HepG2 (cell line): ENCODE results near the gene ASB16. TPM values are rescaled to one million over a fixed set of nuclear protein-coding genes. Genes with fewer than 3 reads are reported as not detected.

ENCODE experiments used
- DR1 ChIP-seq: sonication (generic); formaldehyde crosslinking; IDR thresholded peaks from 2 replicates; pipeline ENCODE4 v1.8.0; 2021; ENCODE audit warnings: mild to moderate bottlenecking, missing genetic modification reagents, inconsistent platforms
- PHF8 ChIP-seq: sonication (generic); formaldehyde crosslinking; IDR thresholded peaks from 2 replicates; pipeline ENCODE4 v1.5.0; 2020; ENCODE audit warnings: missing genetic modification reagents
- RFXAP ChIP-seq: sonication (generic); formaldehyde crosslinking; IDR thresholded peaks from 2 replicates; pipeline ENCODE4 v1.4.0; 2020; ENCODE audit warnings: missing genetic modification reagents, borderline replicate concordance
- SALL2 ChIP-seq: sonication (generic); formaldehyde crosslinking; IDR thresholded peaks from 2 replicates; pipeline ENCODE4 v1.8.1; 2023; ENCODE audit warnings: mild to moderate bottlenecking, missing genetic modification reagents, inconsistent platforms
- SKI ChIP-seq: fragments of 450-650 bp; IDR thresholded peaks from one replicate; pipeline ENCODE4 v1.6.1; 2018; ENCODE audit warnings: mild to moderate bottlenecking; ENCODE audit not compliant: partially characterized antibody
- ZBTB8A ChIP-seq: sonication (generic); formaldehyde crosslinking; IDR thresholded peaks from 2 replicates; pipeline ENCODE4 v1.4.0; 2020; ENCODE audit warnings: mild to moderate bottlenecking, low read depth, missing genetic modification reagents, borderline replicate concordance
- ZNF20 ChIP-seq: sonication (generic); formaldehyde crosslinking; IDR thresholded peaks from 2 replicates; pipeline ENCODE4 v1.4.0; 2020; ENCODE audit warnings: mild to moderate bottlenecking, moderate library complexity, missing genetic modification reagents
- ZNF451 ChIP-seq: sonication (generic); formaldehyde crosslinking; IDR thresholded peaks from 2 replicates; pipeline ENCODE4 v1.5.0; 2020; ENCODE audit warnings: mild to moderate bottlenecking, missing genetic modification reagents
- ZNF598 ChIP-seq: sonication (generic); formaldehyde crosslinking; IDR thresholded peaks from 2 replicates; pipeline ENCODE4 v1.5.1; 2020; ENCODE audit warnings: mild to moderate bottlenecking, missing genetic modification reagents, borderline replicate concordance
- polyA plus RNA-seq, 8 experiments: library from polyadenylated mRNA; depleted of rRNA in 3 of 8; stranded (reverse) in 7 of 8; unstranded in 1 of 8; fragments of >200 nt; fragmentation: Illumina TruSeq in 4 of 8; extraction: Trizol in 4 of 8; gene quantifications; 2 replicates each; pipeline versions ENCODE4 v1.2.1 to v1.2.3, GENCODE V29; 2011 to 2016; ENCODE audit warnings: low read depth in 4 of 8, missing spikeins in 1 of 8, mixed read lengths in 1 of 8; ENCODE audit not compliant: insufficient read depth in 1 of 8
- total RNA-seq, 5 experiments: library from RNA; depleted of rRNA; stranded (reverse); fragments of >200 nt; fragmentation: Illumina TruSeq; extraction: Trizol; gene quantifications; 2 replicates each; pipeline ENCODE4 v1.2.3, GENCODE V29; 2016; ENCODE audit warnings: low read depth in 1 of 5
- TF ChIP-seq, protein P1 (sequence below): sonication (generic); formaldehyde crosslinking; IDR thresholded peaks from 2 replicates; pipeline ENCODE4 v1.5.0; 2020; ENCODE audit warnings: mild to moderate bottlenecking, missing genetic modification reagents, borderline replicate concordance
- TF ChIP-seq, protein P2 (sequence below): sonication (generic); formaldehyde crosslinking; IDR thresholded peaks from 2 replicates; pipeline ENCODE4 v1.8.0; 2022; ENCODE audit warnings: missing genetic modification reagents, mild to moderate bottlenecking, inconsistent platforms, borderline replicate concordance
- TF ChIP-seq, protein P3 (sequence below): sonication (generic); formaldehyde crosslinking; IDR thresholded peaks from 2 replicates; pipeline ENCODE4 v1.4.0; 2020; ENCODE audit warnings: mild to moderate bottlenecking, missing genetic modification reagents
- TF ChIP-seq, protein P4 (sequence below): sonication (generic); formaldehyde crosslinking; IDR thresholded peaks from 2 replicates; pipeline ENCODE4 v1.5.0; 2020; ENCODE audit warnings: missing genetic modification reagents, mild to moderate bottlenecking, borderline replicate concordance

The ASB16 gene
- total and polyA plus RNA-seq, 2 of the 13 experiments (the other 11 are each of a cell fraction or from before 2014, with no cell fraction given) = 0.07 TPM; not detected in 1

DNA sequence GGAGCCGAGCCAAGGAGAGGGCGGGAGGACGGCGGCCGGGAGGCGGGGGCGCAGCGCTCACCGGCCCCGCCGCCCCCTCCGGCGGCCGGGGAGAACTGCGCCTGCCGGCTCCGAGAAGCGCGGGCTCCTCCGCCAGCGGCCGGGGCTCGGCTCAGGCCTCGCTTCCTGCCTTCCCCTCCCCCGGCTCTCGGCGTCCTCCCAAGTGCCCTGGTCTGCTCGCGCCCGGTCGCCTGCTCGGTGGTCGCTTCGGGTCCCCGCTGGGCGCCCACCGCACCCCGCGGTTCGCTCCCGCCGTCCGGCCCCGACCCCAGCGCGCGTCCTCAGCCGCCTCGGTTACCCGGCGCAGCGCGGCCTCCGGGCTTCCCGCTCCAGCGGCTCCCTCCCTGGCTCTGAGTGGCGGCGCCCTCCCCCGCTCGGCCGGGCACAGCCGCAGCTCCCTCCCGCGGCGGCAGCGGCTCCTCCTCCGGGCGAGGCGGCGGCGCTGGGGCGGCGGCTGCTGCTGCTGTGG lies 48.7 kb downstream of the ASB16 start (continued):
- TF ChIP-seq, protein P1, sequence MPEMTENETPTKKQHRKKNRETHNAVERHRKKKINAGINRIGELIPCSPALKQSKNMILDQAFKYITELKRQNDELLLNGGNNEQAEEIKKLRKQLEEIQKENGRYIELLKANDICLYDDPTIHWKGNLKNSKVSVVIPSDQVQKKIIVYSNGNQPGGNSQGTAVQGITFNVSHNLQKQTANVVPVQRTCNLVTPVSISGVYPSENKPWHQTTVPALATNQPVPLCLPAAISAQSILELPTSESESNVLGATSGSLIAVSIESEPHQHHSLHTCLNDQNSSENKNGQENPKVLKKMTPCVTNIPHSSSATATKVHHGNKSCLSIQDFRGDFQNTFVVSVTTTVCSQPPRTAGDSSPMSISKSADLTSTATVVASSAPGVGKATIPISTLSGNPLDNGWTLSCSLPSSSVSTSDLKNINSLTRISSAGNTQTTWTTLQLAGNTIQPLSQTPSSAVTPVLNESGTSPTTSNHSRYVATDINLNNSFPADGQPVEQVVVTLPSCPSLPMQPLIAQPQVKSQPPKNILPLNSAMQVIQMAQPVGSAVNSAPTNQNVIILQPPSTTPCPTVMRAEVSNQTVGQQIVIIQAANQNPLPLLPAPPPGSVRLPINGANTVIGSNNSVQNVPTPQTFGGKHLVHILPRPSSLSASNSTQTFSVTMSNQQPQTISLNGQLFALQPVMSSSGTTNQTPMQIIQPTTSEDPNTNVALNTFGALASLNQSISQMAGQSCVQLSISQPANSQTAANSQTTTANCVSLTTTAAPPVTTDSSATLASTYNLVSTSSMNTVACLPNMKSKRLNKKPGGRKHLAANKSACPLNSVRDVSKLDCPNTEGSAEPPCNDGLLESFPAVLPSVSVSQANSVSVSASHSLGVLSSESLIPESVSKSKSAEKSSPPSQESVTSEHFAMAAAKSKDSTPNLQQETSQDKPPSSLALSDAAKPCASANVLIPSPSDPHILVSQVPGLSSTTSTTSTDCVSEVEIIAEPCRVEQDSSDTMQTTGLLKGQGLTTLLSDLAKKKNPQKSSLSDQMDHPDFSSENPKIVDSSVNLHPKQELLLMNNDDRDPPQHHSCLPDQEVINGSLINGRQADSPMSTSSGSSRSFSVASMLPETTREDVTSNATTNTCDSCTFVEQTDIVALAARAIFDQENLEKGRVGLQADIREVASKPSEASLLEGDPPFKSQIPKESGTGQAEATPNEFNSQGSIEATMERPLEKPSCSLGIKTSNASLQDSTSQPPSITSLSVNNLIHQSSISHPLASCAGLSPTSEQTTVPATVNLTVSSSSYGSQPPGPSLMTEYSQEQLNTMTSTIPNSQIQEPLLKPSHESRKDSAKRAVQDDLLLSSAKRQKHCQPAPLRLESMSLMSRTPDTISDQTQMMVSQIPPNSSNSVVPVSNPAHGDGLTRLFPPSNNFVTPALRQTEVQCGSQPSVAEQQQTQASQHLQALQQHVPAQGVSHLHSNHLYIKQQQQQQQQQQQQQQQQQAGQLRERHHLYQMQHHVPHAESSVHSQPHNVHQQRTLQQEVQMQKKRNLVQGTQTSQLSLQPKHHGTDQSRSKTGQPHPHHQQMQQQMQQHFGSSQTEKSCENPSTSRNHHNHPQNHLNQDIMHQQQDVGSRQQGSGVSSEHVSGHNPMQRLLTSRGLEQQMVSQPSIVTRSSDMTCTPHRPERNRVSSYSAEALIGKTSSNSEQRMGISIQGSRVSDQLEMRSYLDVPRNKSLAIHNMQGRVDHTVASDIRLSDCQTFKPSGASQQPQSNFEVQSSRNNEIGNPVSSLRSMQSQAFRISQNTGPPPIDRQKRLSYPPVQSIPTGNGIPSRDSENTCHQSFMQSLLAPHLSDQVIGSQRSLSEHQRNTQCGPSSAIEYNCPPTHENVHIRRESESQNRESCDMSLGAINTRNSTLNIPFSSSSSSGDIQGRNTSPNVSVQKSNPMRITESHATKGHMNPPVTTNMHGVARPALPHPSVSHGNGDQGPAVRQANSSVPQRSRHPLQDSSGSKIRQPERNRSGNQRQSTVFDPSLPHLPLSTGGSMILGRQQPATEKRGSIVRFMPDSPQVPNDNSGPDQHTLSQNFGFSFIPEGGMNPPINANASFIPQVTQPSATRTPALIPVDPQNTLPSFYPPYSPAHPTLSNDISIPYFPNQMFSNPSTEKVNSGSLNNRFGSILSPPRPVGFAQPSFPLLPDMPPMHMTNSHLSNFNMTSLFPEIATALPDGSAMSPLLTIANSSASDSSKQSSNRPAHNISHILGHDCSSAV (CRISPR knock-in tag) = no peak
- TF ChIP-seq RFXAP (CRISPR knock-in tag) = no peak
- TF ChIP-seq SALL2 (CRISPR knock-in tag) = peak; percentile 27; the same call in 1 of the 2 replicates
- peak; percentile 12; the same call in 1 of the 2 replicates for TF ChIP-seq PHF8
- TF ChIP-seq, protein P2, sequence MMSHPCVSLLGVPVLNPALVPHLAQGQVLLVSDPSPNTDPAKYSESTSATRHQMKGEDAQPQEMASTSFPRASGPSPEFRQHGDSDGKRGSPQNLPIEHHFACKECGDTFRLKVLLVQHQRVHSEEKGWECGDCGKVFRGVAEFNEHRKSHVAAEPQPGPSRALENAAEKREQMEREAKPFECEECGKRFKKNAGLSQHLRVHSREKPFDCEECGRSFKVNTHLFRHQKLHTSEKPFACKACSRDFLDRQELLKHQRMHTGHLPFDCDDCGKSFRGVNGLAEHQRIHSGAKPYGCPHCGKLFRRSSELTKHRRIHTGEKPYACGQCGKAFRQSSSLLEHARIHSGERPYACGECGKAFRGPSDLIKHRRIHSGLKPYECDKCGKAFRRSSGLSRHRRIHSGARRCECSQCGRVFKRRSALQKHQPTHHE (CRISPR knock-in tag) = no peak
- TF ChIP-seq ZNF20 (CRISPR knock-in tag) = no peak
- TF ChIP-seq, protein P3, sequence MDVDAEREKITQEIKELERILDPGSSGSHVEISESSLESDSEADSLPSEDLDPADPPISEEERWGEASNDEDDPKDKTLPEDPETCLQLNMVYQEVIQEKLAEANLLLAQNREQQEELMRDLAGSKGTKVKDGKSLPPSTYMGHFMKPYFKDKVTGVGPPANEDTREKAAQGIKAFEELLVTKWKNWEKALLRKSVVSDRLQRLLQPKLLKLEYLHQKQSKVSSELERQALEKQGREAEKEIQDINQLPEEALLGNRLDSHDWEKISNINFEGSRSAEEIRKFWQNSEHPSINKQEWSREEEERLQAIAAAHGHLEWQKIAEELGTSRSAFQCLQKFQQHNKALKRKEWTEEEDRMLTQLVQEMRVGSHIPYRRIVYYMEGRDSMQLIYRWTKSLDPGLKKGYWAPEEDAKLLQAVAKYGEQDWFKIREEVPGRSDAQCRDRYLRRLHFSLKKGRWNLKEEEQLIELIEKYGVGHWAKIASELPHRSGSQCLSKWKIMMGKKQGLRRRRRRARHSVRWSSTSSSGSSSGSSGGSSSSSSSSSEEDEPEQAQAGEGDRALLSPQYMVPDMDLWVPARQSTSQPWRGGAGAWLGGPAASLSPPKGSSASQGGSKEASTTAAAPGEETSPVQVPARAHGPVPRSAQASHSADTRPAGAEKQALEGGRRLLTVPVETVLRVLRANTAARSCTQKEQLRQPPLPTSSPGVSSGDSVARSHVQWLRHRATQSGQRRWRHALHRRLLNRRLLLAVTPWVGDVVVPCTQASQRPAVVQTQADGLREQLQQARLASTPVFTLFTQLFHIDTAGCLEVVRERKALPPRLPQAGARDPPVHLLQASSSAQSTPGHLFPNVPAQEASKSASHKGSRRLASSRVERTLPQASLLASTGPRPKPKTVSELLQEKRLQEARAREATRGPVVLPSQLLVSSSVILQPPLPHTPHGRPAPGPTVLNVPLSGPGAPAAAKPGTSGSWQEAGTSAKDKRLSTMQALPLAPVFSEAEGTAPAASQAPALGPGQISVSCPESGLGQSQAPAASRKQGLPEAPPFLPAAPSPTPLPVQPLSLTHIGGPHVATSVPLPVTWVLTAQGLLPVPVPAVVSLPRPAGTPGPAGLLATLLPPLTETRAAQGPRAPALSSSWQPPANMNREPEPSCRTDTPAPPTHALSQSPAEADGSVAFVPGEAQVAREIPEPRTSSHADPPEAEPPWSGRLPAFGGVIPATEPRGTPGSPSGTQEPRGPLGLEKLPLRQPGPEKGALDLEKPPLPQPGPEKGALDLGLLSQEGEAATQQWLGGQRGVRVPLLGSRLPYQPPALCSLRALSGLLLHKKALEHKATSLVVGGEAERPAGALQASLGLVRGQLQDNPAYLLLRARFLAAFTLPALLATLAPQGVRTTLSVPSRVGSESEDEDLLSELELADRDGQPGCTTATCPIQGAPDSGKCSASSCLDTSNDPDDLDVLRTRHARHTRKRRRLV = no peak
- no peak for TF ChIP-seq ZNF598 (CRISPR knock-in tag)
- no peak for TF ChIP-seq ZBTB8A (CRISPR knock-in tag)
- 0 out of 2 replicates have a peak, but pooled peaks have one; percentile 44 for TF ChIP-seq ZNF451 (CRISPR knock-in tag)
- peak; percentile 22; the same call in 1 of the 2 replicates for TF ChIP-seq DR1 (CRISPR knock-in tag)
- TF ChIP-seq, protein P4, sequence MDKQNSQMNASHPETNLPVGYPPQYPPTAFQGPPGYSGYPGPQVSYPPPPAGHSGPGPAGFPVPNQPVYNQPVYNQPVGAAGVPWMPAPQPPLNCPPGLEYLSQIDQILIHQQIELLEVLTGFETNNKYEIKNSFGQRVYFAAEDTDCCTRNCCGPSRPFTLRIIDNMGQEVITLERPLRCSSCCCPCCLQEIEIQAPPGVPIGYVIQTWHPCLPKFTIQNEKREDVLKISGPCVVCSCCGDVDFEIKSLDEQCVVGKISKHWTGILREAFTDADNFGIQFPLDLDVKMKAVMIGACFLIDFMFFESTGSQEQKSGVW = no peak
- TF ChIP-seq SKI = peak; percentile 49
